H9 (cell line): ENCODE measurements around the gene WEE2. TPM values are rescaled to one million over a fixed set of nuclear protein-coding genes. Genes with fewer than 3 reads are reported as not detected.

Experiments used
- DNase-seq: peaks from one replicate; pipeline ENCODE4 v3.0.0-alpha.2; 2017
- H2AFZ ChIP-seq: one replicate; pipeline ENCODE4 v1.6.1; 2013; ENCODE audit warnings: mild to moderate bottlenecking, low read length, control low read depth, moderate library complexity
- H2AK5ac ChIP-seq: 2 replicates; pipeline ENCODE4 v1.6.1; 2013; ENCODE audit warnings: low read length, control low read depth, mixed read lengths; ENCODE audit not compliant: insufficient read length
- H2BK120ac ChIP-seq: one replicate; pipeline ENCODE4 v1.6.1; 2013; ENCODE audit warnings: low read depth, mild to moderate bottlenecking, low read length, control low read depth, inconsistent platforms; ENCODE audit not compliant: poor library complexity, severe bottlenecking
- H2BK12ac ChIP-seq: 2 replicates; pipeline ENCODE4 v1.6.1; 2013; ENCODE audit warnings: low read length, control low read depth, mixed read lengths, low read depth; ENCODE audit not compliant: insufficient read length
- H2BK15ac ChIP-seq: 2 replicates; pipeline ENCODE4 v1.6.1; 2013; ENCODE audit warnings: low read depth, low read length, control low read depth
- H2BK20ac ChIP-seq: one replicate; pipeline ENCODE4 v1.6.1; 2013; ENCODE audit warnings: low read depth, mild to moderate bottlenecking, low read length, control low read depth, inconsistent platforms; ENCODE audit not compliant: poor library complexity, severe bottlenecking
- H2BK5ac ChIP-seq: 2 replicates; pipeline ENCODE4 v1.6.1; 2013; ENCODE audit warnings: low read length, control low read depth, mixed read lengths; ENCODE audit not compliant: insufficient read length
- H3K14ac ChIP-seq: 2 replicates; pipeline ENCODE4 v1.6.1; 2013; ENCODE audit warnings: low read length, control low read depth; ENCODE audit not compliant: insufficient read depth
- H3K18ac ChIP-seq: 2 replicates; pipeline ENCODE4 v1.6.1; 2013; ENCODE audit warnings: low read depth, mild to moderate bottlenecking, mixed read lengths, low read length, control low read depth; ENCODE audit not compliant: insufficient read length
- H3K23ac ChIP-seq: 2 replicates; pipeline ENCODE4 v1.6.1; 2013; ENCODE audit warnings: low read length, control low read depth, mixed read lengths, low read depth; ENCODE audit not compliant: insufficient read length
- H3K23me2 ChIP-seq: 2 replicates; pipeline ENCODE4 v1.6.1; 2013; ENCODE audit warnings: low read depth, mild to moderate bottlenecking, mixed read lengths, low read length, control low read depth; ENCODE audit not compliant: insufficient read length, poor library complexity, severe bottlenecking
- H3K27ac ChIP-seq: 2 replicates; pipeline ENCODE4 v1.5.1; 2013; ENCODE audit warnings: low read length, control low read depth, mixed read lengths, low read depth; ENCODE audit not compliant: insufficient read length
- H3K27me3 ChIP-seq: 2 replicates; pipeline ENCODE4 v1.6.1; 2013; ENCODE audit warnings: low read length, control low read depth, inconsistent platforms; ENCODE audit not compliant: insufficient read depth
- H3K4ac ChIP-seq: 2 replicates; pipeline ENCODE4 v1.6.1; 2013; ENCODE audit warnings: low read depth, mild to moderate bottlenecking, control low read depth, inconsistent platforms, low read length, moderate library complexity
- H3K4me1 ChIP-seq: 2 replicates; pipeline ENCODE4 v1.6.1; 2013; ENCODE audit warnings: low read length, control low read depth, inconsistent platforms; ENCODE audit not compliant: insufficient read depth
- H3K4me2 ChIP-seq: 2 replicates; pipeline ENCODE4 v1.6.1; 2013; ENCODE audit warnings: low read length, control low read depth, mixed read lengths; ENCODE audit not compliant: insufficient read length, insufficient read depth
- H3K56ac ChIP-seq: 2 replicates; pipeline ENCODE4 v1.6.1; 2013; ENCODE audit warnings: low read depth, mild to moderate bottlenecking, mixed read lengths, low read length, control low read depth; ENCODE audit not compliant: insufficient read length
- H3K79me1 ChIP-seq: 2 replicates; pipeline ENCODE4 v1.6.1; 2013; ENCODE audit warnings: low read depth, mild to moderate bottlenecking, moderate library complexity, low read length, control low read depth, inconsistent platforms; ENCODE audit not compliant: insufficient read depth, poor library complexity, severe bottlenecking
- H3K79me2 ChIP-seq: 2 replicates; pipeline ENCODE4 v1.6.1; 2013; ENCODE audit warnings: low read length, control low read depth, inconsistent platforms; ENCODE audit not compliant: insufficient read depth
- H3K9ac ChIP-seq: 2 replicates; pipeline ENCODE4 v1.6.1; 2013; ENCODE audit warnings: low read length, control low read depth, mixed read lengths; ENCODE audit not compliant: insufficient read length; ENCODE audit errors: extremely low read depth
- H3K9me3 ChIP-seq: one replicate; pipeline ENCODE4 v1.6.1; 2013; ENCODE audit warnings: low read depth, low read length, inconsistent platforms; ENCODE audit not compliant: control insufficient read depth
- H3T11ph ChIP-seq: one replicate; pipeline ENCODE4 v1.6.1; 2013; ENCODE audit warnings: mild to moderate bottlenecking, low read length, control low read depth, inconsistent platforms
- H4K20me1 ChIP-seq: one replicate; pipeline ENCODE4 v1.6.1; 2013; ENCODE audit not compliant: control insufficient read depth, insufficient read length, insufficient read depth
- H4K5ac ChIP-seq: 2 replicates; pipeline ENCODE4 v1.6.1; 2013; ENCODE audit warnings: low read depth, mild to moderate bottlenecking, mixed read lengths, low read length, control low read depth; ENCODE audit not compliant: insufficient read length
- H4K8ac ChIP-seq: replicated peaks from 2 replicates; pipeline ENCODE4 v1.6.1; 2013; ENCODE audit warnings: low read length, control low read depth, mixed read lengths, low read depth; ENCODE audit not compliant: insufficient read length
- H4K91ac ChIP-seq: 2 replicates; pipeline ENCODE4 v1.6.1; 2013; ENCODE audit warnings: low read depth, mild to moderate bottlenecking, moderate library complexity, mixed read lengths, low read length, control low read depth; ENCODE audit not compliant: insufficient read length
- H3K27ac Mint-ChIP-seq, 3 experiments: 2 replicates in 2 of 3; 3 replicates in 1 of 3; pipeline ENCODE4 v1.8.0; 2020 to 2021; ENCODE audit warnings: mixed read lengths in 3 of 3, mild to moderate bottlenecking in 1 of 3, moderate library complexity in 1 of 3
- H3K27me3 Mint-ChIP-seq: 2 replicates; pipeline ENCODE4 v1.8.0; 2021; ENCODE audit warnings: low read depth, mild to moderate bottlenecking, moderate library complexity, mixed read lengths
- H3K36me3 Mint-ChIP-seq, 3 experiments: 2 replicates in 2 of 3; 3 replicates in 1 of 3; pipeline ENCODE4 v1.8.0; 2020 to 2021; ENCODE audit warnings: low read depth in 3 of 3, mixed read lengths in 3 of 3; ENCODE audit not compliant: insufficient read depth in 1 of 3
- H3K4me1 Mint-ChIP-seq, 2 experiments: 2 replicates each; pipeline ENCODE4 v1.8.0; 2020; ENCODE audit warnings: mixed read lengths in 2 of 2
- H3K4me3 Mint-ChIP-seq, 2 experiments: 2 replicates in 1 of 2; 3 replicates in 1 of 2; pipeline ENCODE4 v1.8.0; 2020 to 2021; ENCODE audit warnings: mild to moderate bottlenecking in 2 of 2, mixed read lengths in 2 of 2, moderate library complexity in 1 of 2
- H3K9me3 Mint-ChIP-seq, 2 experiments: 2 replicates in 1 of 2; 3 replicates in 1 of 2; pipeline ENCODE4 v1.8.0; 2020; ENCODE audit warnings: mild to moderate bottlenecking in 2 of 2, mixed read lengths in 2 of 2, moderate library complexity in 1 of 2
- WGBS: extraction: QIAGEN DNeasy Blood & Tissue Kit; methylation state at CpG from one replicate; pipeline ENCODE4 v1.1.7; 2013; ENCODE audit warnings: missing lambda C conversion rate, low lambda C conversion rate, mixed read lengths; ENCODE audit not compliant: insufficient read length; ENCODE audit errors: extremely low coverage; 5-methylcytosine and 5-hydroxymethylcytosine counted together
- total RNA-seq: library from RNA; stranded (reverse); gene quantifications from 2 replicates; pipeline ENCODE4 v1.2.1, GENCODE V29; 2021
- TF ChIP-seq, protein P1 (sequence below): fragments of 200-600 bp; sonication (generic); conservative IDR thresholded peaks from 3 replicates; pipeline ENCODE4 v1.8.0; 2021; ENCODE audit warnings: antibody characterized with exemption, mild to moderate bottlenecking

WEE2 gene
- total RNA-seq, 1 experiment from 2014 or later, result not detected

DNA sequence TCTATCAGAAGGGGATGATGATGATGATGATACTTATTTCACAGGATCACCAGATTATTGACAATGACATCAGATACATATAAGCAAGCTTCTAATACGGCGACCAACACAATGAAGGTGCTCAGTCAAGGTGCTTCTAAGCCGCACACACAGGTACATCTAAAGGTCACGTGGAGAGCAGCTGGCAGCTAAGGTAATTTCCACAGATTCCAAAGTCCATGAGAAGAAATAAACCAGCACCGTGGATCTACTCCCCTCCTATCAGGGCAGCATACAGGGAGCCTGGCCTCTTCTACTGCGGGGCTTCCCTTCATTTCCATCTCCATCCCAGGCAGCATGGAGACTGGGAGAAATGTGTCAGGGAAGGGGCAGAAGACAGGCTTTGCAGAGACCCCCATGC is 43.7 kb upstream of the WEE2 start:
- Mint-ChIP-seq H3K36me3 (peaks cover 19 to 66% (median 45%) of the 10 kb centered on the region in 3 experiments; a peak in 6 of 7 replicates), H3K4me1 (no peaks in the 10 kb centered on the region), H3K9me3 (no peaks in the 10 kb centered on the region; a peak in 1 of 5 replicates), H3K4me3 (no peak overlapping the region), H3K27me3 (no peaks in the 10 kb centered on the region), H3K27ac (no peak overlapping the region)
- no peak overlapping the region for H4K5ac ChIP-seq
- no peak overlapping the region for H3K4ac ChIP-seq
- H3K4me1 ChIP-seq, result no peaks in the 10 kb centered on the region
- H2BK15ac ChIP-seq, result no peak overlapping the region
- no peak overlapping the region for H3K4me2 ChIP-seq
- H3K27me3 ChIP-seq, result no peaks in the 10 kb centered on the region
- H3K9ac ChIP-seq, result no peak overlapping the region
- no peak overlapping the region for H3K14ac ChIP-seq
- H2BK120ac ChIP-seq, result no peak overlapping the region
- H4K20me1 ChIP-seq, result no peaks in the 10 kb centered on the region
- no peak overlapping the region for H2BK20ac ChIP-seq
- no peak overlapping the region for H2AK5ac ChIP-seq
- DNase-seq, result no peak
- H3K79me1 ChIP-seq, result no peaks in the 10 kb centered on the region
- H3K23ac ChIP-seq, result no peak overlapping the region
- no peak overlapping the region for H2BK5ac ChIP-seq
- no peaks in the 10 kb centered on the region for H3K9me3 ChIP-seq
- H3K23me2 ChIP-seq, result no peaks in the 10 kb centered on the region
- H2BK12ac ChIP-seq, result no peak overlapping the region
- no peak overlapping the region for H3T11ph ChIP-seq
- no peak overlapping the region for H2AFZ ChIP-seq
- TF ChIP-seq, protein P1, sequence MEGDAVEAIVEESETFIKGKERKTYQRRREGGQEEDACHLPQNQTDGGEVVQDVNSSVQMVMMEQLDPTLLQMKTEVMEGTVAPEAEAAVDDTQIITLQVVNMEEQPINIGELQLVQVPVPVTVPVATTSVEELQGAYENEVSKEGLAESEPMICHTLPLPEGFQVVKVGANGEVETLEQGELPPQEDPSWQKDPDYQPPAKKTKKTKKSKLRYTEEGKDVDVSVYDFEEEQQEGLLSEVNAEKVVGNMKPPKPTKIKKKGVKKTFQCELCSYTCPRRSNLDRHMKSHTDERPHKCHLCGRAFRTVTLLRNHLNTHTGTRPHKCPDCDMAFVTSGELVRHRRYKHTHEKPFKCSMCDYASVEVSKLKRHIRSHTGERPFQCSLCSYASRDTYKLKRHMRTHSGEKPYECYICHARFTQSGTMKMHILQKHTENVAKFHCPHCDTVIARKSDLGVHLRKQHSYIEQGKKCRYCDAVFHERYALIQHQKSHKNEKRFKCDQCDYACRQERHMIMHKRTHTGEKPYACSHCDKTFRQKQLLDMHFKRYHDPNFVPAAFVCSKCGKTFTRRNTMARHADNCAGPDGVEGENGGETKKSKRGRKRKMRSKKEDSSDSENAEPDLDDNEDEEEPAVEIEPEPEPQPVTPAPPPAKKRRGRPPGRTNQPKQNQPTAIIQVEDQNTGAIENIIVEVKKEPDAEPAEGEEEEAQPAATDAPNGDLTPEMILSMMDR, result no peak
- H4K8ac ChIP-seq, result no peak overlapping the region
- no peak overlapping the region for H4K91ac ChIP-seq
- no peaks in the 10 kb centered on the region for H3K79me2 ChIP-seq
- H3K27ac ChIP-seq, result no peak overlapping the region
- no peak overlapping the region for H3K18ac ChIP-seq
- WGBS, result no CpG with 5 or more reads among the region's 6 CpGs
- H3K56ac ChIP-seq, result no peak overlapping the region
